Trophoblast cell (in vitro differentiated cells and primary cell): ENCODE data around the gene LONRF2.
A peak's percentile ranks its signal among the peaks of the same experiment; 100 is the strongest.

Experiments
- DNase-seq, 2 donors: peaks; one replicate each; pipeline ENCODE4 v3.0.0-alpha.2; 2016
- H2AFZ ChIP-seq: 2 replicates; pipeline ENCODE4 v1.6.1; 2013; ENCODE audit warnings: low read length, moderate library complexity, mild to moderate bottlenecking; ENCODE audit not compliant: insufficient read depth, poor library complexity
- H2AK5ac ChIP-seq: 2 replicates; pipeline ENCODE4 v1.6.1; 2013; ENCODE audit warnings: mild to moderate bottlenecking, low read length
- H2BK120ac ChIP-seq: 2 replicates; pipeline ENCODE4 v1.6.1; 2013; ENCODE audit warnings: low read length, mild to moderate bottlenecking, moderate library complexity; ENCODE audit not compliant: insufficient read depth, poor library complexity
- H2BK12ac ChIP-seq: 2 replicates; pipeline ENCODE4 v1.6.1; 2013; ENCODE audit warnings: mild to moderate bottlenecking, low read length, moderate library complexity
- H2BK5ac ChIP-seq: 2 replicates; pipeline ENCODE4 v1.6.1; 2013; ENCODE audit warnings: low read length, low read depth, moderate library complexity, mild to moderate bottlenecking; ENCODE audit not compliant: poor library complexity
- H3K14ac ChIP-seq: 2 replicates; pipeline ENCODE4 v1.6.1; 2013; ENCODE audit warnings: mild to moderate bottlenecking, low read length
- H3K18ac ChIP-seq: 2 replicates; pipeline ENCODE4 v1.6.1; 2013; ENCODE audit warnings: mild to moderate bottlenecking, low read length
- H3K23ac ChIP-seq: 2 replicates; pipeline ENCODE4 v1.6.1; 2013; ENCODE audit warnings: low read length
- H3K27ac ChIP-seq: 2 replicates; pipeline ENCODE4 v1.5.1; 2013; ENCODE audit warnings: low read depth, mild to moderate bottlenecking, inconsistent platforms, low read length, moderate library complexity
- H3K27me3 ChIP-seq: 2 replicates; pipeline ENCODE4 v1.6.1; 2013; ENCODE audit warnings: inconsistent platforms, mild to moderate bottlenecking, low read length, moderate library complexity; ENCODE audit not compliant: insufficient read depth
- H3K36me3 ChIP-seq, 2 experiments: 1 replicate in 1 of 2; 2 replicates in 1 of 2; pipeline ENCODE4 v1.6.1; 2013; ENCODE audit warnings: low read length in 2 of 2, mild to moderate bottlenecking in 2 of 2, moderate library complexity in 1 of 2; ENCODE audit not compliant: insufficient read depth in 2 of 2, control insufficient read depth in 1 of 2
- H3K4ac ChIP-seq: 2 replicates; pipeline ENCODE4 v1.6.1; 2013; ENCODE audit warnings: low read depth, mild to moderate bottlenecking, low read length, moderate library complexity
- H3K4me1 ChIP-seq, 2 experiments: 1 replicate in 1 of 2; 2 replicates in 1 of 2; pipeline ENCODE4 v1.6.1; 2013; ENCODE audit warnings: low read length in 2 of 2, mild to moderate bottlenecking in 2 of 2, moderate library complexity in 1 of 2; ENCODE audit not compliant: insufficient read depth in 2 of 2, control insufficient read depth in 1 of 2
- H3K4me2 ChIP-seq: 2 replicates; pipeline ENCODE4 v1.6.1; 2013; ENCODE audit warnings: inconsistent platforms, mild to moderate bottlenecking, low read length, moderate library complexity
- H3K4me3 ChIP-seq: 2 replicates; pipeline ENCODE4 v1.5.1; 2013; ENCODE audit warnings: mild to moderate bottlenecking, low read depth, low read length, inconsistent platforms
- H3K79me1 ChIP-seq: one replicate; pipeline ENCODE4 v1.6.1; 2013; ENCODE audit warnings: low read length
- H3K79me2 ChIP-seq: 2 replicates; pipeline ENCODE4 v1.6.1; 2013; ENCODE audit warnings: low read length, mild to moderate bottlenecking; ENCODE audit not compliant: control insufficient read depth, insufficient read depth, poor library complexity
- H3K9ac ChIP-seq: 2 replicates; pipeline ENCODE4 v1.6.1; 2013; ENCODE audit warnings: mild to moderate bottlenecking, low read length
- H3K9me3 ChIP-seq: 2 replicates; pipeline ENCODE4 v1.6.1; 2013; ENCODE audit warnings: low read depth, mild to moderate bottlenecking, control low read depth, inconsistent platforms, low read length; ENCODE audit not compliant: insufficient read depth
- H4K12ac ChIP-seq: 2 replicates; pipeline ENCODE4 v1.6.1; 2013; ENCODE audit warnings: low read depth, mild to moderate bottlenecking, low read length, moderate library complexity
- H4K8ac ChIP-seq: 2 replicates; pipeline ENCODE4 v1.6.1; 2013; ENCODE audit warnings: low read depth, mild to moderate bottlenecking, low read length, moderate library complexity
- H4K91ac ChIP-seq: one replicate; pipeline ENCODE4 v1.6.1; 2013; ENCODE audit warnings: low read depth, mild to moderate bottlenecking, low read length, moderate library complexity
- WGBS: extraction: QIAGEN DNeasy Blood & Tissue Kit; methylation state at CpG from one replicate; pipeline ENCODE4 v1.1.7; 2013; ENCODE audit warnings: missing lambda C conversion rate; ENCODE audit not compliant: insufficient read length, insufficient coverage; ENCODE audit errors: extremely low coverage; 5-methylcytosine and 5-hydroxymethylcytosine counted together

The LONRF2 gene

DNA sequence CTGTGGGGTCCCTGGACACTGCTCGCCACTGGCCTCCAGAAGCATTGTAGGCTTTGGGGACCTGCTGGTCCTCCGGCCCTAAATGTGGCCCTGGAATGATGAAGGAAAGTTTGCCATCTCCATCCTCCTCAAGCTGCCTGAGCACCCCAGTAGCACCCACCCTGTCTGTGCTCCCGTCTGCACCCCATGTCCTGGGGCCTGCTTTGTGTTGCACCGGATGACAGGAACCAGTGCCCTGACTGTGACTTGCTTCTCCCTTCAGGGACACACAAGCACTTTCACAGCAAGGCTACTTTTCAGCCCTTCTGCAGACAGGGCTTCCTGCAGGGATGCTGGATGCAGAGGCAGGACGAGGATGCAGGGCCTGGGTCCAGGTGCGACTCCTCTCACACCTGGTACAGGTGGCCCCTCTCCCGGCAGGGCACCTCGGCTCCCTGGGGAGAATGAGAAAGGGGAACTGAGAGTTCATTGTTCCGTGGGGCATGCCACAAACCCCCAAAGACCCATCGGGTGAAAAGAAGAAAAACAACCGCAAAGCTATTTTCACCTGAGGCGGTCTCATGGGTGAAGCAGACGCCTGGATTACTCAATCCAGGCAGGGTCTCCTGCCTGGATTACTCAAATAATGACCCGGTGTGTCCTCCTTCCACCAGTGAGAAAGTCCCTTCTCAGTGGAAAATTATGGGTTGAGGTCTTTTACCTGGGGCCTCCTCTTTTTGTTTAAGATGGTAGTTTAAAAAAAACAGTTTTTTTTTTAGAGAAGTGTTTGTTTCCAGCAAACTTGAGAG lies 74.9 kb downstream of the LONRF2 start:
- WGBS = no CpG with 5 or more reads among the region's 14 CpGs

DNA sequence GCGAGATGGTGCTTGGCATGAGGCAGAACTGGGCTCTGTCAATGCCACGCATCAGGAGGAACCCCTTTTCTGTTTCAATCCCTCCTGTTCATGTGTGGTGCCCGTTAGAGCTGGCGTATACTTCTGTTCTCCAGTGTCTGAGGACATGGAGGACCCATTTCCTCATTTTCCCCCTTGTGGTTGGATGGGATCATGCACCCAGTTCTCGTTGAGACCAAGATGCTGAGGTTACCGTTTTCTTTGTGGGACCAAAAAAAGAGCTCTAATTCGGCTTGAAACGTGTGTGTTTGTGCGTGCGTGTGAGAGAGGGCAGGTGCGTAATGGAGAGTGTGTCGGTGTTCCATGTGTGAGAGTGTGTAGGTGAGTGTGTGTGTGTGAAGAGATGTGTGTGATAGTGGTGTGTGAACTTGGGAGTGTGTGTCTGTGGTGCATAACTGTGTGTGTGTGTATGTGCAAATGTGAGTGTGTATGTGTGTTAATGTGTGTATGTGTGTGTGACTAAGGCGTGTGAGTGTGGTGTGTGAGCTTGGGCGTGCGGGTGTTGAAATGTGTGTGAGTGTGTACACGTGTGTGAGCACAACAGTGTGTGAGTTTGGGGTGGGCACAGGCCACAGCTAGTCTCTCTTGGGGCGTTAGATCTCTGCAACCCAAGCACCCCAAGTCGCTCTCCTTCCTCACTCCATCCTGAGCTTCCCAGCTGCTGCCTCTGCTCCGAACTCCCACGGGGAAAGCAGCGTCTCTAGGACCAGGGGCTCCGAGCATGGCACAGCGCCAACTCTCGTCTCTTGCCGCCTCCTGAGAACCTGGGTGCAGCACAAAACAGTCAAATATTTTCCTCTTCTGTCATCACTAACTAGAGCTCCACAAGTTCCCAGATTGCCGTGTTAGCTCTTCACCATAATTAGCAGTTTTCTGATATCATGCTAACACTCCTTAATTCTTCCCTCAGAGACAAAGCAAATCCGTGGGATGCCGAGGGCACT lies 75.8 kb downstream of the LONRF2 start:
- H3K4me3 ChIP-seq = no peak overlapping the region
- no peaks in the 10 kb centered on the region for H3K79me2 ChIP-seq
- H3K4me1 ChIP-seq = peaks cover 4 to 9% of the 10 kb centered on the region in 2 experiments
- H4K12ac ChIP-seq = no peak overlapping the region
- peak overlapping the region; percentile 7 for H4K91ac ChIP-seq
- no peak overlapping the region for H3K4me2 ChIP-seq
- H3K36me3 ChIP-seq = no peaks in the 10 kb centered on the region
- H2BK5ac ChIP-seq = no peak overlapping the region
- peaks cover 1% of the 10 kb centered on the region for H3K9me3 ChIP-seq
- H2AK5ac ChIP-seq = no peak overlapping the region
- H3K14ac ChIP-seq = no peak overlapping the region
- no peak overlapping the region for H4K8ac ChIP-seq
- no peak overlapping the region for H3K27ac ChIP-seq
- WGBS = 100% methylated on average over 4 of the region's 28 CpGs
- no peak overlapping the region for H3K23ac ChIP-seq
- peak overlapping the region; percentile 7 for H2BK12ac ChIP-seq
- H2AFZ ChIP-seq = no peak overlapping the region
- H3K79me1 ChIP-seq = peaks cover 5% of the 10 kb centered on the region
- H3K9ac ChIP-seq = no peak overlapping the region
- no peaks in the 10 kb centered on the region for H3K27me3 ChIP-seq
- no peak overlapping the region for H2BK120ac ChIP-seq
- no peak overlapping the region for H3K4ac ChIP-seq
- peak in 1 of 2 donors; percentile 59 for DNase-seq
- H3K18ac ChIP-seq = no peak overlapping the region

More for the DNA sequence above, 74.9 kb downstream of the LONRF2 start:
- no peak overlapping the region for H3K4me2 ChIP-seq
- no peak overlapping the region for H2BK5ac ChIP-seq
- H3K4me3 ChIP-seq = no peak overlapping the region
- H3K27me3 ChIP-seq = no peaks in the 10 kb centered on the region
- no peak overlapping the region for H2BK12ac ChIP-seq
- no peak overlapping the region for H2BK120ac ChIP-seq
- no peak overlapping the region for H4K8ac ChIP-seq
- peaks cover 4 to 9% of the 10 kb centered on the region in 2 experiments for H3K4me1 ChIP-seq
- H2AFZ ChIP-seq = no peak overlapping the region
- H3K9ac ChIP-seq = no peak overlapping the region
- H3K27ac ChIP-seq = no peak overlapping the region
- H3K36me3 ChIP-seq = no peaks in the 10 kb centered on the region
- H4K91ac ChIP-seq = peak overlapping the region; percentile 7
- no peak overlapping the region for H2AK5ac ChIP-seq
- no peaks in the 10 kb centered on the region for H3K79me2 ChIP-seq
- no peak overlapping the region for H3K18ac ChIP-seq
- DNase-seq = no peak
- no peak overlapping the region for H3K23ac ChIP-seq
- peaks cover 5% of the 10 kb centered on the region for H3K79me1 ChIP-seq
- no peak overlapping the region for H3K4ac ChIP-seq
- H3K14ac ChIP-seq = peak overlapping the region; percentile 7
- peaks cover 1% of the 10 kb centered on the region for H3K9me3 ChIP-seq
- H4K12ac ChIP-seq = no peak overlapping the region

GRCh38 chr2:100245681-100246080 lies 76.6 kb downstream of the LONRF2 start:
- DNase-seq = no peak
- no peak overlapping the region for H4K8ac ChIP-seq
- H3K27ac ChIP-seq = no peak overlapping the region
- H3K23ac ChIP-seq = no peak overlapping the region
- no CpG with 5 or more reads among the region's 4 CpGs for WGBS
- no peak overlapping the region for H3K4me2 ChIP-seq
- H2AK5ac ChIP-seq = no peak overlapping the region
- H3K27me3 ChIP-seq = no peaks in the 10 kb centered on the region
- no peak overlapping the region for H3K4me3 ChIP-seq
- H3K79me2 ChIP-seq = no peaks in the 10 kb centered on the region
- H2BK12ac ChIP-seq = no peak overlapping the region
- H2BK120ac ChIP-seq = no peak overlapping the region
- no peak overlapping the region for H3K4ac ChIP-seq
- H4K91ac ChIP-seq = no peak overlapping the region
- no peak overlapping the region for H3K9ac ChIP-seq
- H2AFZ ChIP-seq = no peak overlapping the region
- peaks cover 5% of the 10 kb centered on the region for H3K79me1 ChIP-seq
- no peak overlapping the region for H4K12ac ChIP-seq
- H3K14ac ChIP-seq = no peak overlapping the region
- no peak overlapping the region for H3K18ac ChIP-seq
- H3K4me1 ChIP-seq = peaks cover 4 to 9% of the 10 kb centered on the region in 2 experiments
- no peaks in the 10 kb centered on the region for H3K9me3 ChIP-seq
- no peak overlapping the region for H2BK5ac ChIP-seq
- no peaks in the 10 kb centered on the region for H3K36me3 ChIP-seq

GRCh38 chr2:100244881-100245605 lies 77.3 kb downstream of the LONRF2 start:
- WGBS = no CpG with 5 or more reads among the region's 6 CpGs
- no peak overlapping the region for H3K4me2 ChIP-seq
- H3K27ac ChIP-seq = no peak overlapping the region
- H4K12ac ChIP-seq = no peak overlapping the region
- H3K4me1 ChIP-seq = peaks cover 4 to 9% of the 10 kb centered on the region in 2 experiments
- H3K18ac ChIP-seq = no peak overlapping the region
- no peak for DNase-seq
- H3K14ac ChIP-seq = no peak overlapping the region
- no peaks in the 10 kb centered on the region for H3K36me3 ChIP-seq
- H3K23ac ChIP-seq = no peak overlapping the region
- H2AFZ ChIP-seq = no peak overlapping the region
- no peak overlapping the region for H2BK5ac ChIP-seq
- H4K91ac ChIP-seq = no peak overlapping the region
- peak overlapping the region; percentile 20 for H2BK12ac ChIP-seq
- H2AK5ac ChIP-seq = no peak overlapping the region
- H3K79me2 ChIP-seq = no peaks in the 10 kb centered on the region
- H4K8ac ChIP-seq = no peak overlapping the region
- no peak overlapping the region for H3K4me3 ChIP-seq
- no peak overlapping the region for H3K4ac ChIP-seq
- H3K27me3 ChIP-seq = no peaks in the 10 kb centered on the region
- no peak overlapping the region for H3K9ac ChIP-seq
- H3K79me1 ChIP-seq = peaks cover 5% of the 10 kb centered on the region
- no peak overlapping the region for H2BK120ac ChIP-seq
- H3K9me3 ChIP-seq = no peaks in the 10 kb centered on the region
